ENCODE results near the gene UMODL1.

DNA sequence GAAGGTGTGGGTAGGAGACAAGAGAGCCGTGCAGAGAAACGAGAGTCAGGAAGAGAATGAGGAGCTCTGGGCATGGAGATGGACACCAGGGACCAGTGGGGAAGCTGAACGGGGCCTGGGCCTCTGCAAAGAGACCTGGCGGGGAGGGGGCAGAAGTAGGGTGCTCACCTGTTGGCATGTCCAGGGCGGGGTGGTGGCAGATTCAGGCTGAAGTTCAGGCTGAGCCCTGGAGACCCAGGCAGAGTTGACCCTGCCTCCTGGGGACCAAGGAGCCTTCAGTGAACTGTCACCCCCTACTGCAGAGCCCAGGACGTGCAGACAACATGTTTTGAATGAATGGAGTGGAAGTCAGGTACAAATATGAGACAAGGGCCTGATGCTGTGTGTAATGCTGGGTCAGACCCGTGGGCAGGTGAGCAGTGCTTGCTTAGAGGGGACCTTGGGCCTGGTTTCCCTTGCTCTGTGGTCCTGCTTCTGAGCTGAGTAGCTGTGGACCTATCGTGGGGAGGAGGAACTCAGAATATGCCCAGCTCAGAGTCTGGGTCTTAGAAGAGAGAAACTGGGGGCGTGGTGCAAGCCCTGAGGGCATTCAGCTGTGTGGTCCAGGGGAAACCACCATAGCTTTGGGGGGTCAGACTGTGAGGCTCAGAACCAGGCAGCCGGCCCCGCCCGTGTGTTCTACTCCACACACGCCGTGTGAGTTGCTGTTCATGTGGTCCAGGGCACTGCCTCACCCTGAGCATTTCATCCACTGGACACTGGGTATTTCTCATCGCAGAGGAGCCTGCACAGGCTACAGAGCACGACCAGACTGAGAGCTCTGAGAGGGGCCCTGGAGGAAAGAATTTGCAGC is 21.3 kb upstream of the UMODL1 start:
- no peak for TF ChIP-seq ZNF555 (tag by site-specific recombination; conservative IDR thresholded peaks at IDR 0.05)
- no peak for TF ChIP-seq ZNF114 (tag by site-specific recombination; IDR thresholded peaks at IDR 0.05)
- TF ChIP-seq ZNF510 (tag by site-specific recombination; IDR thresholded peaks at IDR 0.05; ENCODE audit: insufficient replicate concordance): no peak
- TF ChIP-seq, protein P1, sequence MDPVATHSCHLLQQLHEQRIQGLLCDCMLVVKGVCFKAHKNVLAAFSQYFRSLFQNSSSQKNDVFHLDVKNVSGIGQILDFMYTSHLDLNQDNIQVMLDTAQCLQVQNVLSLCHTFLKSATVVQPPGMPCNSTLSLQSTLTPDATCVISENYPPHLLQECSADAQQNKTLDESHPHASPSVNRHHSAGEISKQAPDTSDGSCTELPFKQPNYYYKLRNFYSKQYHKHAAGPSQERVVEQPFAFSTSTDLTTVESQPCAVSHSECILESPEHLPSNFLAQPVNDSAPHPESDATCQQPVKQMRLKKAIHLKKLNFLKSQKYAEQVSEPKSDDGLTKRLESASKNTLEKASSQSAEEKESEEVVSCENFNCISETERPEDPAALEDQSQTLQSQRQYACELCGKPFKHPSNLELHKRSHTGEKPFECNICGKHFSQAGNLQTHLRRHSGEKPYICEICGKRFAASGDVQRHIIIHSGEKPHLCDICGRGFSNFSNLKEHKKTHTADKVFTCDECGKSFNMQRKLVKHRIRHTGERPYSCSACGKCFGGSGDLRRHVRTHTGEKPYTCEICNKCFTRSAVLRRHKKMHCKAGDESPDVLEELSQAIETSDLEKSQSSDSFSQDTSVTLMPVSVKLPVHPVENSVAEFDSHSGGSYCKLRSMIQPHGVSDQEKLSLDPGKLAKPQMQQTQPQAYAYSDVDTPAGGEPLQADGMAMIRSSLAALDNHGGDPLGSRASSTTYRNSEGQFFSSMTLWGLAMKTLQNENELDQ (tag by site-specific recombination; IDR thresholded peaks at IDR 0.05; ENCODE audit: low read depth): no peak
- TF ChIP-seq, protein P2, sequence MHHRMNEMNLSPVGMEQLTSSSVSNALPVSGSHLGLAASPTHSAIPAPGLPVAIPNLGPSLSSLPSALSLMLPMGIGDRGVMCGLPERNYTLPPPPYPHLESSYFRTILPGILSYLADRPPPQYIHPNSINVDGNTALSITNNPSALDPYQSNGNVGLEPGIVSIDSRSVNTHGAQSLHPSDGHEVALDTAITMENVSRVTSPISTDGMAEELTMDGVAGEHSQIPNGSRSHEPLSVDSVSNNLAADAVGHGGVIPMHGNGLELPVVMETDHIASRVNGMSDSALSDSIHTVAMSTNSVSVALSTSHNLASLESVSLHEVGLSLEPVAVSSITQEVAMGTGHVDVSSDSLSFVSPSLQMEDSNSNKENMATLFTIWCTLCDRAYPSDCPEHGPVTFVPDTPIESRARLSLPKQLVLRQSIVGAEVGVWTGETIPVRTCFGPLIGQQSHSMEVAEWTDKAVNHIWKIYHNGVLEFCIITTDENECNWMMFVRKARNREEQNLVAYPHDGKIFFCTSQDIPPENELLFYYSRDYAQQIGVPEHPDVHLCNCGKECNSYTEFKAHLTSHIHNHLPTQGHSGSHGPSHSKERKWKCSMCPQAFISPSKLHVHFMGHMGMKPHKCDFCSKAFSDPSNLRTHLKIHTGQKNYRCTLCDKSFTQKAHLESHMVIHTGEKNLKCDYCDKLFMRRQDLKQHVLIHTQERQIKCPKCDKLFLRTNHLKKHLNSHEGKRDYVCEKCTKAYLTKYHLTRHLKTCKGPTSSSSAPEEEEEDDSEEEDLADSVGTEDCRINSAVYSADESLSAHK (tag by site-specific recombination; IDR thresholded peaks at IDR 0.05): no peak
- no peak for TF ChIP-seq ZNF544 (tag by site-specific recombination; IDR thresholded peaks at IDR 0.05)
- TF ChIP-seq, protein P3, sequence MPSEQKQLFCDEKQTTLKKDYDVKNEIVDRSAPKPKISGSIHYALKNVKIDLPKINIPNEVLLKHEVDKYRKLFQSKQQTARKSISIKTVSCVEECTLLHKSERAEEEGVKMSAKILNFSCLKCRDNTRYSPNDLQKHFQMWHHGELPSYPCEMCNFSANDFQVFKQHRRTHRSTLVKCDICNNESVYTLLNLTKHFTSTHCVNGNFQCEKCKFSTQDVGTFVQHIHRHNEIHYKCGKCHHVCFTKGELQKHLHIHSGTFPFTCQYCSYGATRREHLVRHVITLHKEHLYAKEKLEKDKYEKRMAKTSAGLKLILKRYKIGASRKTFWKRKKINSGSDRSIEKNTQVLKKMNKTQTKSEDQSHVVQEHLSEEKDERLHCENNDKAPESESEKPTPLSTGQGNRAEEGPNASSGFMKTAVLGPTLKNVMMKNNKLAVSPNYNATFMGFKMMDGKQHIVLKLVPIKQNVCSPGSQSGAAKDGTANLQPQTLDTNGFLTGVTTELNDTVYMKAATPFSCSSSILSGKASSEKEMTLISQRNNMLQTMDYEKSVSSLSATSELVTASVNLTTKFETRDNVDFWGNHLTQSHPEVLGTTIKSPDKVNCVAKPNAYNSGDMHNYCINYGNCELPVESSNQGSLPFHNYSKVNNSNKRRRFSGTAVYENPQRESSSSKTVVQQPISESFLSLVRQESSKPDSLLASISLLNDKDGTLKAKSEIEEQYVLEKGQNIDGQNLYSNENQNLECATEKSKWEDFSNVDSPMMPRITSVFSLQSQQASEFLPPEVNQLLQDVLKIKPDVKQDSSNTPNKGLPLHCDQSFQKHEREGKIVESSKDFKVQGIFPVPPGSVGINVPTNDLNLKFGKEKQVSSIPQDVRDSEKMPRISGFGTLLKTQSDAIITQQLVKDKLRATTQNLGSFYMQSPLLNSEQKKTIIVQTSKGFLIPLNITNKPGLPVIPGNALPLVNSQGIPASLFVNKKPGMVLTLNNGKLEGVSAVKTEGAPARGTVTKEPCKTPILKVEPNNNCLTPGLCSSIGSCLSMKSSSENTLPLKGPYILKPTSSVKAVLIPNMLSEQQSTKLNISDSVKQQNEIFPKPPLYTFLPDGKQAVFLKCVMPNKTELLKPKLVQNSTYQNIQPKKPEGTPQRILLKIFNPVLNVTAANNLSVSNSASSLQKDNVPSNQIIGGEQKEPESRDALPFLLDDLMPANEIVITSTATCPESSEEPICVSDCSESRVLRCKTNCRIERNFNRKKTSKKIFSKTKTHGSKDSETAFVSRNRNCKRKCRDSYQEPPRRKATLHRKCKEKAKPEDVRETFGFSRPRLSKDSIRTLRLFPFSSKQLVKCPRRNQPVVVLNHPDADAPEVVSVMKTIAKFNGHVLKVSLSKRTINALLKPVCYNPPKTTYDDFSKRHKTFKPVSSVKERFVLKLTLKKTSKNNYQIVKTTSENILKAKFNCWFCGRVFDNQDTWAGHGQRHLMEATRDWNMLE (tag by site-specific recombination; conservative IDR thresholded peaks at IDR 0.05; ENCODE audit: low read depth): no peak
- TF ChIP-seq, protein P4, sequence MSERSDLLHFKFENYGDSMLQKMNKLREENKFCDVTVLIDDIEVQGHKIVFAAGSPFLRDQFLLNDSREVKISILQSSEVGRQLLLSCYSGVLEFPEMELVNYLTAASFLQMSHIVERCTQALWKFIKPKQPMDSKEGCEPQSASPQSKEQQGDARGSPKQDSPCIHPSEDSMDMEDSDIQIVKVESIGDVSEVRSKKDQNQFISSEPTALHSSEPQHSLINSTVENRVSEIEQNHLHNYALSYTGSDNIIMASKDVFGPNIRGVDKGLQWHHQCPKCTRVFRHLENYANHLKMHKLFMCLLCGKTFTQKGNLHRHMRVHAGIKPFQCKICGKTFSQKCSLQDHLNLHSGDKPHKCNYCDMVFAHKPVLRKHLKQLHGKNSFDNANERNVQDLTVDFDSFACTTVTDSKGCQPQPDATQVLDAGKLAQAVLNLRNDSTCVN (tag by site-specific recombination; optimal IDR thresholded peaks at IDR 0.05): no peak
- no peak for TF ChIP-seq ZBTB17 (tag by site-specific recombination; IDR thresholded peaks at IDR 0.05)
- TF ChIP-seq ZNF169 (tag by site-specific recombination; IDR thresholded peaks at IDR 0.05): no peak

Measured in HEK293 (cell line).